NOMO-1 treated with DMSO at 0.1 percent for 48 hours (cell line): Measurements from ENCODE around the gene DPY19L1.
A peak's percentile ranks its signal among the peaks of the same experiment; 100 is the strongest.
"Not testable (repeated sequence)": the region's sequence is repeated elsewhere in the genome, so short reads cannot be mapped to it uniquely, and the experiment has no call there.

Experiments
- DNase-seq: peaks from one replicate; lab custom pipeline; 2025; ENCODE audit not compliant: unreplicated experiment; lab: John Stamatoyannopoulos, UW

Gene DPY19L1

DNA sequence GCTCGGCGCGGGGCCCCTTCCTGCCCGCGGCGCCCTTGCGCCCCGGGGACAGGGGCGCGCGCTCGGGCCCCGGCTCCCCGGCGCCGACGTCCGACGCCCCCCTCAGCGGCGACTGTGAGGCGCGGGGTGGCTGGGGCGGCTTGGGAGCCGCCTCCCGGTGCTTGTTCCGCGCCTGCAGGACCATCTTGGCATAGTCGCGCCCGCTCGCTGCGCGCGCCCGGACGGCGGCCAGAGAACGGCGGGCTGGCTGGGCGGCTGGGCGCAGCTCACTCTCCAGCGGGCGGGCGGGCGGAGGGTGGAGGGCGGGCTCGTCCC is at the start of gene DPY19L1:
Gene DPY19L1 (minus strand): TSS at position 275 of the 315 bp plus-strand sequence. CDS start 91 bp downstream, at position 184.
- DNase-seq: no peak

DNA sequence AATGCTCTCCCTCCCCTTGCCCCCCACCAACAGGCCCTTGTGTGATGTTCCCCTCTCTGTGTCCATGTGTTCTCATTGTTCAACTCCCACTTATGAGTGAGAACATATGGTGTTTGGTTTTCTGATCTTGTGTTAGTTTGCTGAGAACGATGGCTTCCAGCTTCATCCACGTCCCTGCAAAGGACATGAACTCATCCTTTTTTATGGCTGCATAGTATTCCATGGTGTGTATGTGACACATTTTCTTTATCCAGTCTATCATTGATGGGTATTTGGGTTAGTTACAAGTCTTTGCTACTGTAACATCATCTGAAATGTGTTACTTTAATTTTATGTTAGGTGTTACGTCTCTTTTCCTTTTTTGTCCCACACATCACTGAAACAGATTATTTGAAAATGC is 42.2 kb upstream of the DPY19L1 start:
- DNase-seq: not testable (repeated sequence)

DNA sequence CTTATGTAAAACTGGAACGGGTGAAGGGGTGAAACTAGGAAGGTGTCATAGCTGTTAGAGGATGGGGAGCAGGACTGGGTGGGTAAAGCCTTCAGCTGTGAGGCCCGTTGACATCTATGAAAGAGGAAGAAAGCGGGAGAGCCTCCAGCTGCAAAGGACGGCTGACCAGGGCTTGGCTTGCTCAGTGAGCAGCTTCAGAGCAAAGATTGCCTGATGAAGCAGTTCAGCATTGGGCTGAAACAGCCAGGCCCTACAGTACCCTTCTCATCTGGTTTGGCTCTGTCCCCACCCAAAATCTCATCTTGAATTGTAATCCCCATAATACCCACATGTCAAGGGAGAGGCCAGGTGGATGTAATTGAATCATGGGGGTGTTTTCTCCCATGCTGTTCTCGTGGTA is 36.7 kb upstream of the DPY19L1 start:
- DNase-seq: not testable (repeated sequence)

DNA sequence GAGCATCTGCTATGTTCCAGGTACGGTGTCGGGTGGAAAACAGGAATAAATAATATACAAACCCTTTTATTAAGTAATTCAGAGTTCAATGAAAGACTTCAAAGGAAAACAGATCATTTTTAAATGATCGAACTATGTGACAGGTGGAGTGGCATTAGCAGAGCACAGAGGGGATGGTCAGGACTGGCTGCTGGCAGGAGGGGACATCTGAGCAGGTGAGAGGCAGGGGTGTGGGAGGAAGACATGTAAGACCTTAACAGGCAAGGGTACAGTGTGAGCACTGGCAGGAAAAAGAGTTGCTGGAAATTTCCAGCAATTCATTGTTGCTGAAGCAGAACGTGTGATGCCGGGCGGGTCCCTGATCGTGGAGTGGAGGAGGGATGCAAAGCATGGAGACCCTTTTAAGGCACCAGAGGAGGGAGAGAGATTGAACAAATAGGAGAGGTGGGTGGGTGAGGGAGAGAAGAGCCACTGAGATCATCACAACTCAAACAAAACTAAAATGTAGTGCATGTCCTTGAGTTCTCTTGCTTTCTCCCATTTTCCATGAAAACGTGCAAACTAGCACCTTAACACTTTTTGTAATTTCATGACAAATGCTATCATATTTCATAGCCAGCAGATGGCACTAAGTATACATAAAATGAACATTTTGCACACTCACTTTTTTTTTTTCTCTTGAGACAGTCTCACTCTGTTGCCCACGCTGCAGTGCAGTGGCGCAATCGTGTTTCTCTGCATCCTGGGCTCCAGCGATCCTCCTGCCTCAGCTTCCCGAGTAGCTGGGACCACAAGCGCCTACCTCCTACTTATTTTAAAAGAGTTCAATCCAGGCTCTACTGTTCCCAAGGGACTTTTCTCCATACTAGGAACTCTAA is 35.9 kb upstream of the DPY19L1 start:
- peak; percentile 57 for DNase-seq

DNA sequence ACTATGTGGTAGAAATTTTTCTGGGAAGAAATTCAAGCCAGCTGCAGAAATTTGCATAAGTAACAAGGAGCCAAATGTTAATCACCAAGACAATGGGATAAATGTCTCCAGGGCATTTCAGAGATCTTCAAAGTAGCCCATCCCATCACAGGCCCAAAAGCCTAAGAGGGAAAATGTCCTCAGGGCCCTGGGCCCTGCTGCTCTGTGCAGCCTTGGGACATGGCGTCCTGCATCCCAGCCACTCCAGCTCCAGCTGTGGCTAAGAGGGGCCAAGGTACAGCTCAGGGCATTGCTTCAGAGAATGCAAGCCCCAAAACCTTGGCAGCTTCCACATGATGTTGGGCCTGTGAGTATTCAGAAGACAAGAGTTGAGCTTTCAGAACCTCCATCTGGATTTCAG is 31.8 kb upstream of the DPY19L1 start:
- not testable (repeated sequence) for DNase-seq

DNA sequence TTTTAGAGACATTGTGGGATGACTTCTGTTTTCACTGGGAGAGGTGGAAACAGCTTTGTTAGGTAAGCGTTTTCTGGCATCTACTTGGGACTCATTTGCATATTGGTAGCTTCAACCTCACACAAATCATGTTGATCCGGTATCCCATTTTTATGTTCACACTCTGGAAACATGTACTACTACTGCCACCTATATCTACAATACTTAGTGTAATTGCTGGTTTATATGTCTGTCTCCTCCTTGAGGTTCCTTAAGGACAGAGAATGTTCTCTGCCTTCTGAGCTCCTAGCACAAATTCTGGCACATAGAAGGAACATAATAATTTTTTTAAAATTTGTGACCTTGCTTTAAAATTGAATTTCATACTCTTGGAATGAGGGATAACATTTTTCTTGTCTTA is 28.1 kb upstream of the DPY19L1 start:
- not testable (repeated sequence) for DNase-seq

DNA sequence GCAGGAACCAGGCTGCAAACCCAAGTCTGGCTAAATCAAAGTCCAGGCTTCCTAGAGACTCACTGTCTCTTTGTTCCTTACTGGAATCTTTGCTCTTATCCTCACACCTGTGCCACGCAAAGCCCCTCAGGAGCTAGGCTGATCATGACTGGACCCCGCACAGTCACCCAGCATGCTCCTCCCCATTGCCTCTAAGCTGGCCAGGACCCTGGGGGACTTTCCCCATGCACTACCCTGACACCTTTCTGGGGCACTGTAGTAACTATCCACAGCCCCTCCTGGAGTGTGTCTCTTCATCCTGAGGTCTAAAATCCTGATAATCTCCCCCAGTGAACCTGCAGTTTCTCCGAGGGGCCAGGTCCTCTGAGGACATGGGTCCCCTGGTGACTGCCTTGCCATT is 21.3 kb upstream of the DPY19L1 start:
- DNase-seq: not testable (repeated sequence)

DNA sequence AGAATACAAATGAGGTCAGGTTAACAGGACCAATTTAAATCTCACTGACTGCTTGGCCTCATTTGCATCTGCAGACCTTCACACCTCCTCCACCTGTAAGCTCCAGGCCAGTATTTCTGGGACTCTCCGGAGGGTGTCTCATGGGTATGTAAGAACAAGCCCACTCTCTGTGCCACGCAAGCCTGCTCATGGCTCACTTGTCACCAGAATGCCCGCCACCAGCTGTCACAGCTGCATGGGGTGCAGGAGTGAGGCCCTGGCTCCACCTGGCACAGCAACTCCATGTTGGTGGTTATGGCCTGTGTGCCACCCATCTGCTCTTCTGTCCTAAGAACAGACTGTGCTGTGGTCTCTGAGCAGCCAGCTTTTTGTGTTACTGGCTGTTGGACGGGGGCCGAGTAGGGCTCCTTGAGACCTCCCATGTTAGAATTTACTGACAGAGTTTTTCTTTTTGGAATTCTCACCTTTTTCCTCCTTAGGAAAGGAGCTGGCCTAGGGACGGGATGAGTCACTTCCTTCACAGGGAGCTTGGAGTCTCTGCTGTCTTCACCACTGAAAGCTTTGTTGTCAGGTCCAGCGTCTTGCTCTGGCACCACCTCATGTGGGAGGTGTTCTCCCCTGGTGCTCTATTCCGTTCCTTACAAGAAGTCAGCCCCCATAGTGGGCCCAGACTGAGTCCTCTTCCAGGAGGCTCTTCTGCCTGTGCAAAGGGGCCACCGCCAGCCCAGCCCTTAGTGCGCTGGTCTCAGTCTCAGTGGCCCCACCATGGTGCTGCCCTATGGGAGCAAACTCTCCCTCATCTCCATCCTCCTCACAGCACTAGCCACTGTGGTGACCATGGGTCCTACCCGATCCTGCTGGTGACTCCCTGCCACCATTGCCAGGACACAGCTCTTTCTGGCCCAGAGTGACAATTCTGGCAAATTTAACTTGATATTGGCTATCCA is 20.5 kb upstream of the DPY19L1 start:
- DNase-seq: not testable (repeated sequence)

DNA sequence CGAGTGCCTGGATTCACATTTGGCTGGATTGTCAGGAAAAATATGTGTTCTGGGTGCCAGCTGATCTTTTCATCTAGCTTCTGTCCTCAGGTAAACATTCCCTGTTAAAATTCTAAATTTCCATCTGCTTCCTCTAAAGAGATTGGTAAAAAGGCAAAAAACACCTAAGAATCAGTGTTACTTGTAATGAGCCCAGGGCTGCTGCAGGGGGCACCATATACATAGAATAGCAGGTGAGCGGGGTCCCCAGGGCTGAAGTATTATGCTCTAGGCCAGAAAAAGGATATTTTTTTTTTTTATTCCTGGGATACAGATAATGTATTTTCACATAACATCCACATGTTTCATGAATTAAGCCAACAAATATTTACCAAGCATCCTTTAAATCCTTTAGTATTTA is 18.4 kb upstream of the DPY19L1 start:
- DNase-seq: not testable (repeated sequence)

DNA sequence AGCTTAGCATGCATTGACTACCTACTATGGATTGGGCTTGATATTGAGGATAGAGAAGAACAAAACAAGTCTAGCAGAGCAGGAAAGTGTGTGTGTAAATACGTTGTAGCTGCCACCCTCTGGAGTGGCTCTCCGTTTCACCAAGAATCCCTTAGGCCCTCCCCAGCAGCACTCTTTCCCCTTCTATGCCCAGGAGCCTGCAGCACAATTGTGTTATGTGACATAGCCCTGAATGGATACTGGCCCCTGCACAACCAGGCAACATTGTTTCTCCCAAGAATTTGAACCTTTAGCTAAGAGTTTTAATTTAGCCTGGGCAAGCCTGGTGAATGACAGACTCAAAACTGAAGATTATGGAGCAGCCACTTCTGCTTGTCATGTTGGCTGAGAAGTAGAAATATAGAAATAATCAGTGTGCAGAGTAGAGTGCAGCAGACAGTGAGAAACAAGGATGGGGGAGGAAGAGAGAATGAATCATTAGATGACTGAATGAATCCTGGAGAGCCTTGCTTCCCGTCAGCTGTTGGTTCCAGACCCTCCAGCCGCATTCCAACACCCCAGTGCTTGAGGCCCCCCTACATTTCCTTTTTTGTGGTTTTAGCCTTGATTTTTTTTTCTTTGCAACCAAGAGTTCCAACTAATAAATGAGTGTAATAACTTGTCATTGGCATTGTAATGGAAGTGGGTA is 16.3 kb upstream of the DPY19L1 start:
- DNase-seq: not testable (repeated sequence)

DNA sequence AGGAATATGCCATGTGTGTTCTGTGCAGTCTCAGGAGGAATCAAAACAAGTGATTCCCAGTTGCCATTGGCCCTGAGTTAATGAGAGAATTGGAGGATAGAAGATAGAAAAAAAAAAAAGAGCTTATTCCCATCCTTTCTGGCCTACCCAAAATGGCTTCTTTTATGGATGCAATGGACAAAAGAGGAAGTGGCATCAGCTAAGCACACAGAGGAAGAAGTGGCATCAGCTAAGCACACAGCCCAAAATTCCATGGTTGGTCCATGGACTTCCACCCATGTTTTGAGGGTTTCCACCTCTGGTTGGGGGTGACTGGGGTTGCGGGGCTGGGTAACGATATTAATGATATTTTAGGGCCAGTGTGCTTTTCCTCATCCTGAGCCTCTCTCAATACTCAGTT is 11.1 kb upstream of the DPY19L1 start:
- not testable (repeated sequence) for DNase-seq

DNA sequence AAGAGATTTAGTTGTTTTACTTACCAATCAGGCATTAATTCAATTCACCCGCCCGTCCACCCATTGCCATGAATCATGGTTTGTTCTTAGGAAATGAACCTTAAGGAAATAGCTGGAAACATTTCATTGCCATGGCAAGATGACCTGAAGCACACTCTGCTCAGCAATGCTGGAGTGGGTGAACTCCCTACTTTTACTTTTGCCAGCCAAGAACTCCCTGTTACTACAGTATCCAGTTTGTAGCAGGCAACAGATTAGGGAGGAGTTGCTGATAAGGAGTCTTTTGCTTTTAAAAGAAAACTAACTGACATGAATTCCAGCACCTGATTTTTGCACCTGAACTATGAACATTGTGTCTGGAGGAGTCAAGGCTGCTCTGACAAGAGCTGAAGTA is 10.6 kb upstream of the DPY19L1 start:
- DNase-seq: not testable (repeated sequence)

DNA sequence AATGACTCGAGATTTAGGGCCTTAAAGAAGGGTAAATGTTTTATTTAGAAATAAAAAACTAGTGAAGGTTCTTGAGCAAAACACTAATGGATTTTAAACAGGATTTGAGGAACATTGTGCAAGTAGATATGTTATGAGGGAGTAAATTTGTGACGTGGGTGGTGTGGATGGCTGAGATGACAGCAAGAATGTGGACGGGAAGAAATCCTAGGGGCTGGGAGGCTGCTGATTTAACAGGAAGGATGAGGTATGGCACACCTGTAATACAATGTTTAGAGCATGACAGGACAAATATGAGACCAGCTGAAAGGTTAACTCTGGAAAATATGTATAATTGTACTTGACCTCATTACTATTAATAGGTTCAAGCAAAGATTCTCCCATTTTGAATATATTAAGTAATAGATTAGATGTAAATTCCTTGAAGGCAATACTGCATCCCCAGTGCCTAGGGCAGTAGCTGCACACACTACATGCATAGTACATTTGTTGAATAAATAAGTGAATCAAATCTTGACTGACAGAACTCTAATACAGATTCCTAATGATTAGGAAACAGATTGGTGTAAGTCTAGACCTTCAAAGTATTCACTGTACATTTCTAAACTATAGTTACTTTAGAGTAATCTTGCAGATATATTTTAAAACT is 10.1 kb upstream of the DPY19L1 start:
- not testable (repeated sequence) for DNase-seq

DNA sequence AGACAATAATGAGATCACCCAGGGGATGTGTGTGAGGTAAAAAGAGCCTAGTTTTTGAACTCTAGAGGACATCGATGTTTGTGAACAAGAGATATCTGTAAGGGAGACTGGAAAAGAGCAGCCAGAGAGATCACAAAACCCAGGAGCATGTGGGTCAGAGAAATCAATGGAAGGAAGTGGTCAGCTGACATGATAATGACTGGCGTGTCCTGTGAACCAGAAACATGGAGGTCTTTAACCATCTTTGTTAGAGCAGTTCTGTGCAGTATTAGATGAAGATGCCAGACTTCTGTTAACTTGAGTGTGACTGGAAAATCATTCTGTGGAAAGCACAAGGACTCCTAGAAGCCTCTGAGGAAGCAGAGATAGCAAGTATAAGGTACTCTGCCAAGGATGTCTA is 6.0 kb upstream of the DPY19L1 start:
- not testable (repeated sequence) for DNase-seq

DNA sequence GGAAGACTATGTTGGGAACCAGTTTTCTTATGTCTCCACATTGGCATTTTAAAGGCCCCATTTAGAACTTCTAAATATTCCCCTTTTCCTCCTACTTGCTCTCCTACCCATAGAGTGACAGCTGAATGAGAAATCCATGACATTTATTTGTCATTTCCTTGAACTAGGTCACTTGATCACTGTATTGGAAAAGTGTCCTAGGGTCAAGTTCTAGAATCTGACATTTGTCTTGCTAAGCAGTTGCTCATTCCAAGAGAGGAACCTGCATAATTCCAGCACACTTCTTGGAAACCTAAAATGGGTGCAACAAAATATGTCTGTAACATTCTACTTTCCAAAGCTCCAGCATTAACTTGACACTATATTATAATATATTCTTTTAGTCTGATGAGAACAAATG is 3.6 kb upstream of the DPY19L1 start:
- no peak for DNase-seq

DNA sequence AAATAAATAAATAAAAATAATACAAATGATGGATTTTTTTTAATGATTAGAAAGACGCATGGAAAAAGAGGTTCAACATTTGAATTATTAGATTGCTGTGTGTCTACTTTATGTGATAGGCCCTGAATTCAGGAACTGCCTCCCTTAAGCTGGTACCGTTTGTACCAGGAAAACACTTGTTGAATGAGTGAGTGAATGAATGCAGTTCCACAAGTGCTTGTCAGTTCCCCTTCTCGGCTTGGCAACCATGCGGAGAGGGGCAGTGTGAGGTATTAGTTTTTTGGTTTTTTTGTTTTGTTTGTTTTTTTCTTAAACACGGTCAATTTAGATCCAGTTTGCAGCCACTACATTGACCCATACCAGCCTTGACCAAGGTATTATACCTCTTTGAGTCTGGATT is 2.1 kb upstream of the DPY19L1 start:
- no peak for DNase-seq

DNA sequence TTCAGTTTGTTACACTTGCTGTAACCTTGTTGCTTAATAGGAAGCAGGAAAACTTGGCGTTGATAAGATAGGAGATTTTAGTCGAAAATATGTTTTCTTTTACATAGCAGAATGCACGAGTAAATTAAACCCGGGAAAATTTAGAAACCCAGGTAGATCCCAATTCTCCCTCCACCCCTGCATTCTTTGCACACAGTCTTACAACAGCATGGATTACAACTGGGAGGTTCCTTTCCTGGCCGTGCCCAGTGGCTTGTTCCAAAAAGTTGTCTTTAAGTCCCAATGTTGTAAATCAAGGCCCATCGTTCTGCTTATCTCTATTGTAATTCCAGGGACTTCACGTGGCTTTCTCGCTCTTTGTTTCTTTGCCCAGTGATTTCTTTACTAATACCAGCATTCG is 1.1 kb upstream of the DPY19L1 start:
- DNase-seq: no peak

DNA sequence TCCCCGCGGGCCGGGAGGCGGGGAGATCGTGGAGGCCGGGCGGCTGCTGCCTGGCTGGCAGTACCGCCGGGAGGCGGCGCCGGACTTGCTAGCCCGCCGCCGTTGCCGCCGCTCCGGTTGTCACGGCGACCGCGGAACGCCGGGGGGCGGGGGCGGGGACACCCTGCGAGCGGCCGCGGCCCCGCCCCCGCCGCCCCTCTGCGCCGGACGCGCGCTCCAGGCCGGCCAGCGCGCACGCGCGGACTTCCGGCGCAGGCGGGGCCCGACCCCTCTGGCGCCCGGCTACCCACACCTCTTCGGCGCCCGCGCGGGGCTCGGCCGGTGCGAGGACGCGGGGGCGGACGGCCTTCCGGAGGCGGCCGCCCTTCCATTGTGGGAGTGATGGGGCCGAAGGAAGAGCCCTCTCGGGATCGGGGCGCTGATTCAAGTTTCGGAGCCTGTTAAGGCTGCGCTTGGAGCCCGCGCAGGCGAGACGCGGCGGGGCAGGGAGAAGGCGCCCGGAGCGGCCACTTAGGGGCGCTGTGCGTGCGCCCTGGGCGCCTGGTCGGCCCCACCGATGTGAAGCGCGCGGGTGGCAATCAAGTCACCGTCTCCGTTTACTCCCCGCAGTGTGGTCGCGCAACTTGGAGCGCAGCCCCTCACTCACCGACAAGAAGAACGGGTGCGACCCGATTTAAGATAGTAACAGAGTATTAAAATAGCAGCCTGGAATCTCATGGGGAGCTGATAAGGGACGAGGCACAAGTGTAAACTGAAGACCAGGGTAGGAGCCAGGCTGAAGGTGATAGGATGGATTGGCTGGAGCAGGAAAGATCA is 449 bp upstream of the DPY19L1 start:
- peak; percentile 87 for DNase-seq

DNA sequence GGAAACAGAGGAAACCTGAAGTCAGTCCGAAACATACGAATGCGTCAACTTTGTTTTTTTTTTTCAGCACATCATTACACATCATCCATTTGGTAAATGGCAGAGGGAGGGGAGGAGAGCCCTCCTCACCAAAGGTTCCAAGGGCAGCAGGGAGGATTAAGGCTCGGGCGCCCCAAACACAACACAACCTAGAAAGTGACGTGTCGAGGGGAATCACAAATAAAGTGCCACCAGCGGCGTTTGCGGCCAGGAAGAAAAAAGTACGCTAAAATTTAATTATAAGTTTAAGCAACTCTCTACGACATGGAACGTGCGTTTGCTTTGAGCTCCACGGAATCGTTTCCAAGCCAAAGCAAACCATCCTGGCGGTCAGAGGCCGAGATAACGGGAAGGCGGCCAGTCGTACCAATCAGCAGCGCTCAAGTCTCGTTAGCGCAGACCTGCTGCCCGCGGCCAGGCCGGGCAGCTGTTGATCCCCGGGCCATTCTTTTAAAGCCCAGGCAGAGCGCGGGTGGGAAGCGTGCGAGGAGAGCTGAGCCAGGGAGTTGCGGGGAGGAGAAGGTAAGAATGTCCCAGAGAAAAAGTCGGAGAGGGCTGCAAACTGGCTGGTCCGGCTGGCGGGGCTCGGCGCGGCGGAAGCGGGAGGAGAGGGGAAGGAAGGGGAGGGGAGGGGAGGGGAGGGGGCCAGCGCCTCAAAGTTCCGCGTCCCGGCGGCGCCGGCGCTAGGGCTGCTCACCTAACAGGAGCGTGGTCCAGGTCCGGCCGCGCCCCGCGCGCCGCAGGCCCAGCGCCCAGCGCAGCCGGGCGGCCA is 719 bp downstream of the DPY19L1 start:
- DNase-seq: peak; percentile 18
